Lower lobe of right lung (tissue), 2 donors: ENCODE measurements around the gene POMT2. TPM values are rescaled to one million over a fixed set of nuclear protein-coding genes. Genes with fewer than 3 reads are reported as not detected.

ENCODE experiments used
- ATAC-seq, 2 donors: fragments of 200-7000 bp; cut with Tn5 transposase; one replicate each; pipeline ENCODE4 v1.9.1; 2020 to 2022; ENCODE audit warnings: mild to moderate bottlenecking in 2 of 2, moderate library complexity in 2 of 2
- DNase-seq: peaks from one replicate; pipeline ENCODE4 v3.0.0-alpha.2; 2020
- H3K27ac ChIP-seq: fragments of 200-600 bp; one replicate; pipeline ENCODE4 v1.8.0; 2022
- H3K27me3 ChIP-seq: fragments of 200-600 bp; one replicate; pipeline ENCODE4 v1.8.0; 2022; ENCODE audit warnings: low read depth
- H3K36me3 ChIP-seq: fragments of 200-600 bp; one replicate; pipeline ENCODE4 v1.8.0; 2022; ENCODE audit warnings: mild to moderate bottlenecking
- H3K4me1 ChIP-seq: fragments of 200-600 bp; one replicate; pipeline ENCODE4 v1.8.0; 2022
- H3K4me3 ChIP-seq: fragments of 200-600 bp; one replicate; pipeline ENCODE4 v1.8.0; 2022; ENCODE audit warnings: mild to moderate bottlenecking
- H3K9me3 ChIP-seq: fragments of 200-600 bp; one replicate; pipeline ENCODE4 v1.8.0; 2022
- CTCF ChIP-seq: fragments of 200-600 bp; IDR thresholded peaks from one replicate; pipeline ENCODE4 v1.8.0; 2022; ENCODE audit warnings: antibody characterized with exemption, mild to moderate bottlenecking
- intact Hi-C: fragments of 100-400 bp; cut with DNase I; formaldehyde crosslinking; loops from one replicate; pipeline ENCODE4 v1.11.0; 2022
- total RNA-seq: library from RNA; stranded (reverse); fragmentation: NEBNext Ultra II Directional; extraction: Animal tissue kit (Norgen Biotek cat#: 25700); gene quantifications from one replicate; pipeline ENCODE4 v1.2.1, GENCODE V29; 2021
- donor health status: DM: no; HTN: yes; CAD: no; lungs with severe emphysema.

Gene POMT2
- total RNA-seq, 1 donor from 2014 or later: 23.5 TPM

GRCh38 chr14:77324816-77325745 lies 4.4 kb upstream of the POMT2 start:
- Histone ChIP-seq H3K4me1 (peaks cover 8% of the 10 kb centered on the region), H3K9me3 (no peaks in the 10 kb centered on the region), H3K36me3 (no peaks in the 10 kb centered on the region), H3K4me3 (no peak overlapping the region), H3K27me3 (no peaks in the 10 kb centered on the region), H3K27ac (no peak overlapping the region)
- no peak for TF ChIP-seq CTCF
- no peak for ATAC-seq
- no peak for DNase-seq
- intact Hi-C loops: no loop called here

GRCh38 chr14:77324289-77324688 lies 3.6 kb upstream of the POMT2 start:
- no peaks in the 10 kb centered on the region for H3K9me3 ChIP-seq
- intact Hi-C loops: no loop called here
- no peak overlapping the region for H3K27ac ChIP-seq
- no peaks in the 10 kb centered on the region for H3K36me3 ChIP-seq
- ATAC-seq (no peak), DNase-seq (no peak)
- peaks cover 16% of the 10 kb centered on the region for H3K4me1 ChIP-seq
- TF ChIP-seq CTCF: no peak
- no peaks in the 10 kb centered on the region for H3K27me3 ChIP-seq
- H3K4me3 ChIP-seq: no peak overlapping the region

- no peak for DNase-seq
- no peak overlapping the region for H3K4me3 ChIP-seq
- no peaks in the 10 kb centered on the region for H3K9me3 ChIP-seq
- H3K4me1 ChIP-seq: peaks cover 18% of the 10 kb centered on the region
- H3K36me3 ChIP-seq: no peaks in the 10 kb centered on the region
- H3K27me3 ChIP-seq: no peaks in the 10 kb centered on the region
- intact Hi-C loops: no loop called here
- no peak overlapping the region for H3K27ac ChIP-seq
- no peak for TF ChIP-seq CTCF
- ATAC-seq: no peak
These were observed 2.9 kb upstream of the POMT2 start for GRCh38 chr14:77323571-77323970.

- intact Hi-C loops: no loop called here
- DNase-seq: no peak
- ATAC-seq: no peak
- no peaks in the 10 kb centered on the region for H3K9me3 ChIP-seq
- no peak overlapping the region for H3K4me3 ChIP-seq
- H3K4me1 ChIP-seq: peaks cover 18% of the 10 kb centered on the region
- H3K27ac ChIP-seq: no peak overlapping the region
- H3K27me3 ChIP-seq: no peaks in the 10 kb centered on the region
- H3K36me3 ChIP-seq: no peaks in the 10 kb centered on the region
- TF ChIP-seq CTCF: no peak
These were observed 2.3 kb upstream of the POMT2 start for GRCh38 chr14:77322951-77323350.

GRCh38 chr14:77322250-77322902 lies 1.7 kb upstream of the POMT2 start:
- no peak for TF ChIP-seq CTCF
- H3K4me3 ChIP-seq: peak overlapping the region; percentile 99
- no peaks in the 10 kb centered on the region for H3K36me3 ChIP-seq
- intact Hi-C loops: no loop called here
- H3K9me3 ChIP-seq: no peaks in the 10 kb centered on the region
- ATAC-seq (no peak), DNase-seq (no peak)
- peaks cover 18% of the 10 kb centered on the region for H3K4me1 ChIP-seq
- peak overlapping the region; percentile 98 for H3K27ac ChIP-seq
- no peaks in the 10 kb centered on the region for H3K27me3 ChIP-seq
